ENCODE results near the gene LRFN2.

- TF ChIP-seq CTCF (IDR thresholded peaks at IDR 0.05; ENCODE audit: low read depth, low read length, poor library complexity, severe bottlenecking) (no peak), EZH2phosphoT487 (IDR thresholded peaks at IDR 0.05; ENCODE audit: borderline replicate concordance, low read length) (no peak)
These were observed 42.9 kb upstream of the LRFN2 start for GRCh38 chr6:40630051-40630450.
